Left ventricle myocardium inferior (tissue), 1 donor: Measurements from ENCODE around the gene HBA1. TPM values are rescaled to one million over a fixed set of nuclear protein-coding genes. Genes with fewer than 3 reads are reported as not detected.
A peak's percentile ranks its signal among the peaks of the same experiment; 100 is the strongest.

Experiments
- DNase-seq: peaks from one replicate; pipeline ENCODE4 v3.0.0-alpha.2; 2020
- H3K27ac ChIP-seq: fragments of 200-600 bp; replicated peaks from 2 replicates; pipeline ENCODE4 v1.8.0; 2021
- H3K27me3 ChIP-seq: fragments of 200-600 bp; 2 replicates; pipeline ENCODE4 v1.8.0; 2021; ENCODE audit warnings: low read depth
- H3K36me3 ChIP-seq: fragments of 200-600 bp; 2 replicates; pipeline ENCODE4 v1.8.0; 2021
- H3K4me1 ChIP-seq: fragments of 200-600 bp; 2 replicates; pipeline ENCODE4 v1.8.0; 2021
- H3K4me3 ChIP-seq: fragments of 200-600 bp; 2 replicates; pipeline ENCODE4 v1.8.0; 2021; ENCODE audit warnings: mild to moderate bottlenecking, moderate library complexity
- H3K9me3 ChIP-seq: fragments of 200-600 bp; replicated peaks from 2 replicates; pipeline ENCODE4 v1.8.0; 2021
- CTCF ChIP-seq: fragments of 200-600 bp; IDR thresholded peaks from 2 replicates; pipeline ENCODE4 v1.8.0; 2021; ENCODE audit warnings: antibody characterized with exemption, mild to moderate bottlenecking, borderline replicate concordance
- intact Hi-C: fragments of 100-400 bp; cut with micrococcal nuclease; formaldehyde crosslinking; loops from one replicate; pipeline ENCODE4 v1.11.0; 2022
- total RNA-seq: library from RNA; stranded (reverse); fragmentation: NEBNext Ultra II Directional; extraction: Animal tissue kit (Norgen Biotek cat#: 25700); gene quantifications from one replicate; pipeline ENCODE4 v1.2.1, GENCODE V29; 2021
- donor health status: DM: no; HTN: yes; CAD: no; lungs with severe emphysema.

Gene HBA1
- total RNA-seq, 1 donor from 2014 or later = 78.7 TPM

- no peak for DNase-seq
- peak overlapping the region; percentile 34 for H3K27ac ChIP-seq
- intact Hi-C loops = no loop called here
- no peaks in the 10 kb centered on the region for H3K27me3 ChIP-seq
- no peaks in the 10 kb centered on the region for H3K9me3 ChIP-seq
- H3K4me3 ChIP-seq = no peak overlapping the region
- H3K4me1 ChIP-seq = peaks cover 24% of the 10 kb centered on the region
- peaks cover 82% of the 10 kb centered on the region for H3K36me3 ChIP-seq
- no peak for TF ChIP-seq CTCF
Observed at GRCh38 chr16:212999-213398, 36.5 kb downstream of the HBA1 start.

DNA sequence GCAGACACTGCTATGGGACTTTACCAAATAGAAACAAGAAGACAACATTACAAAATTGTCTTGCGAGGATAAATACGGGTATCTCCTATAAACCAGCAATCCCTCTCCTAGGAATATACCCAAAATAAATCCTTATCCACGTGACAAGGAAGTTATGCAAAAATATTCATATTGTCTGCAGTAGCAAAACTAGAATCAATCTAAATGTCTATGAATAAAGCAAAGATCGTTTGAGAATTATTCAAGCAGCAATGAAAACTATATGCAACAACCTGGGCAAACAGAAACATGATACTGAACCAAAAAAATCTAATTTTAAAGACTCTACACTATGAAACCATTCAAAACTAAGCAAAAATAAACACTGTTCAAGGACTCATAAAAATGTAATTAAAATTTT is 43.5 kb downstream of the HBA1 start:
- DNase-seq = no peak
- peaks cover 98% of the 10 kb centered on the region for H3K36me3 ChIP-seq
- no peak overlapping the region for H3K4me3 ChIP-seq
- intact Hi-C loops = loop anchor here (10.0 kb wide), 1 partner anchor 135 kb away; the partner anchor contains the start of gene AXIN1
- no peaks in the 10 kb centered on the region for H3K4me1 ChIP-seq
- H3K9me3 ChIP-seq = no peaks in the 10 kb centered on the region
- no peak for TF ChIP-seq CTCF
- H3K27ac ChIP-seq = no peak overlapping the region
- H3K27me3 ChIP-seq = no peaks in the 10 kb centered on the region

Other genes starting within 250 kb of the HBA1 start
- gene POLR3K, start 123.1 kb upstream of the HBA1 start, total RNA-seq = 11.7 TPM
- 71.2 TPM for gene SNRNP25, start 122.9 kb upstream of the HBA1 start, total RNA-seq
- gene RHBDF1, start 104.0 kb upstream of the HBA1 start, total RNA-seq = 24.4 TPM
- 44.5 TPM for gene MPG, start 98.5 kb upstream of the HBA1 start, total RNA-seq
- gene NPRL3, start 38.0 kb upstream of the HBA1 start, total RNA-seq = 18.4 TPM
- gene HBZ, start 24.0 kb upstream of the HBA1 start, total RNA-seq = not detected
- not detected for gene HBM, start 10.7 kb upstream of the HBA1 start, total RNA-seq
- gene HBA2, start 3.8 kb upstream of the HBA1 start, total RNA-seq = 59.1 TPM
- not detected for gene HBQ1, start 3.8 kb downstream of the HBA1 start, total RNA-seq
- gene LUC7L, start 52.8 kb downstream of the HBA1 start, total RNA-seq = 23.3 TPM
- 135 TPM for gene FAM234A, start 58.1 kb downstream of the HBA1 start, total RNA-seq
- 16.4 TPM for gene RGS11, start 99.3 kb downstream of the HBA1 start, total RNA-seq
- 7.0 TPM for gene ARHGDIG, start 103.9 kb downstream of the HBA1 start, total RNA-seq
- 1.6 TPM for gene PDIA2, start 106.5 kb downstream of the HBA1 start, total RNA-seq
- gene AXIN1, start 176.0 kb downstream of the HBA1 start, total RNA-seq = 12.2 TPM
- gene MRPL28, start 193.9 kb downstream of the HBA1 start, total RNA-seq = 76.1 TPM
- 30.4 TPM for gene PGAP6, start 205.3 kb downstream of the HBA1 start, total RNA-seq
- 101 TPM for gene NME4, start 220.5 kb downstream of the HBA1 start, total RNA-seq
- 8.4 TPM for gene DECR2, start 225.2 kb downstream of the HBA1 start, total RNA-seq
- 27.4 TPM for gene RAB11FIP3, start 249.0 kb downstream of the HBA1 start, total RNA-seq